RPMI8226 (cell line): Measurements from ENCODE around the gene INF2.
A peak's percentile ranks its signal among the peaks of the same experiment; 100 is the strongest.
"Not testable (repeated sequence)": the region's sequence is repeated elsewhere in the genome, so short reads cannot be mapped to it uniquely, and the experiment has no call there.

Experiments
- DNase-seq: peaks from one replicate; pipeline ENCODE4 v3.0.0-alpha.2; 2015

The INF2 gene

DNA sequence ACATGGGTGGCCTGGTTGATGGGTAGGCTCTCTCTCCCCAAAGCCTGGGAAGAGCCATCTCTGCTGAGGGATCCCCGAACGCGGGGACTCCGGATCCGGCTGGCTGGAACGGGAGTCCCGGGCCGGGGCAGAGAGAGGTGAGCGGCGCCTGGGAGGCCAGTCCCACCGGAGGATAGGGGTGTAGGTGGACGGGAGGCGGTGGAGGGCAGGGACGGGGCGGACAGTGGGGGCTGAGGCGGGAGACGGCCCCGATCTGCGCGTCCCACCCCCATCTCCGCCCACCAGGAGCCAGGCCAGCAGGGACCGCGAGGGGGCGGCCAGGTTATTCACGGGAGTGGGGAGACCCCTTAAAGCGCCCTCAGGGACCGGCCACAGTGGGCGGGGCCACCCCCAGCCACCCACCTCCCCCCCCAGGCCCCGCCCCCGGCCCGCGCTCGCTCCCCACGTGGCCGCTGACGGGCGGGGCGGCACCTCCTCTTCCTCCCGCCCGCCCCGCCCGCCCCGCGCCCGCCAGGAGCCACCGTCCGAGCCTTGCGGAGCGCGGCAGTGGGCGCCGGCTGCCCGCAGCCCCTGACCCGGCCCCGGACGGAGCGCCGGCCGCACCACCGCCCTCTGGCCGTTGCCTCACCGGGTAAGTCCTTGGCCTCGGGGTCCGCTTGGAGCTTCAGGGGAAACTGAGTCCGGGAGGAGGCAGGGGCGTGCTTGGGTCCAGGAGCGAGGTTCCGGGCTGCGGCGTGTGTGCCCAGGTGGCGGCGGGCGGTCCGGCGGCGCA is at the start of gene INF2:
TSS of gene INF2 (plus strand) at position 510 of the 772 bp plus-strand sequence. CDS start 11,748 bp downstream, outside the sequence.
- peak; percentile 69 for DNase-seq

DNA sequence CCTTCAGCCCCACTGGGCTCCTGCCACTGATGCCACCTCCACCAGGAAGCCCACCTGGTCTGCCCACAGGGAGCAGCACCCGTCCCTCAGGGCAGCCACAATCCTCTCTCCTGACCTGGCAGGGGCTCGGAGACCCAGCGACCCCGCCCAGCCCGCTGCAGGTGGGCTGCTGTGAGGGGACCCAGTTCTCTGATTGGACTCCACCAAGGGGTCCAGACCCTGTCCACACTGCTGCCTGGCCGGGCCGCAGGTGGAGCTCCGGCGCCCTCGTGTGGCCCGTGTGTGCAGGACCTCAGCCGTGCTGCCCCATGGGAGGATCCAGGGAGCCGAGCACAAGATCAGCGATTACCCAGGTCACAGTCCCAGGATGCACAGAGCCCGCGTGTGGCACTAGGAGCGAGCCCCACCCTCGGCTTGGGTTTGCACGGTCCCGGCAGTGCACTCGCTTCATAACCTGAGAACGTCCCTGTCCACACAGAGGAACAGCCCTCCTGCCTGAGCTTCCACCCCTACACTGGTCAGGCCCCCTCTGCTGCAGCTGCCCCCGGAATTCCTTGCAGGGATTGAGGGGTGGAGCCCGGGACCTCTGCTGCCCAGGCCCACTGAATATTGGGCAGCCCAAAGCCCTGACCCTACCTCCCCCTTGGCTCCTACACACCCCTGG is 49.4 kb upstream of the INF2 start:
- peak; percentile 60 for DNase-seq

DNA sequence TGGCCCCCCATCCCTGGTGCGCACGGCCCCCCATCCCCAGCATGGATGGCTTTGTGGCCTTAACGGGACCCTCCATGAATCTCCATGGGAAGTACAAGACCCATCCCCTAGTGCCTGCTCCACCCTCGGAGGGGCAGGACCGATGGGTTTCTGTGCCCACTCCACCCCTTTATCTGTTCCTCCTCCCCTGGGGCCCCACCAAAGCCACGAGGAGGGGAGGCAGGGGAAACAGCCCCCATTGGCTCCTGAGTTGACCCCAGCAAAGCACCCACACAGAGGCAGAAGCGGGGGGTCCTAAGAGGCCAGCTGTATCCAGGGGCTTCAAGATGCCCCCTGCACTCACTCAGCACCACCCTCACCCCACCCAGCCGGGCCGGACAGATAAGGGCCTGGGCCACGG is 48.7 kb upstream of the INF2 start:
- no peak for DNase-seq

DNA sequence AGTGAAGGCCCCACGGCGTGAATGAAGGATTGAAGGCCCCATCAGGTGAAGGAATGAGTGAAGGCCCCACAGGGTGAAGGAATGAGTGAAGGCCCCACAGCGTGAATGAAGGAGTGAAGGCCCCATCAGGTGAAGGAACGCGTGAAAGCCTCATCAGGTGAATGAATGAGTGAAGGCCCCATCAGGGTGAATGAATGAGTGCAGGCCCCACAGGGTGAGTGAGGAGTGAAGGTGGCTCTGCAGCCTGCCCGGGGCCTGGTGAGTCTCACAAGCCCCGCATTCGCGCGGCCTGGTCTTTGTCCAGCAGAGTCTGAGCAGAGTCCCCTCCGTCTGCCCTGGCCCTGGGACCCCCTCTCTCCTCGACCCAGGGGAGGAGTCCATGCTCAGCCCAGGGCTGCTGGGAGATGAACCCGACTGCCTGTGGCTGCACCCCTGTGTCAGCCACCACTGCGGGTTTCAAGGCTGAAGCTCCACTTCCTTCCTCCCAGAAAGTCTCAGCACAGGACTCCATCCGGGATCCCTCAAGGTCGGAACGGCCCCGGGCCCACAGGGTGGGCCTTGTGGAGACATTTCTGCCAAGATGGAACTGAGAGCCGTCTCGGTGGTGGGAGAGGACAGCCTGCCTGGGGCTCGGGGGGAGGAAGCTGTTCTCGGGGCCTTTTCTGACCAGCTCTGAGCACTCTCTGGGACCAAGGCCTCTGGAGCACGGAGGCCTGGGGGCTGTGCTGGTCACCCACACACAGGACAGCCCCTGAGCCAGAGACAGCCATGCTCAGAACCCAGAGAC is 47.5 kb upstream of the INF2 start:
- no peak for DNase-seq

DNA sequence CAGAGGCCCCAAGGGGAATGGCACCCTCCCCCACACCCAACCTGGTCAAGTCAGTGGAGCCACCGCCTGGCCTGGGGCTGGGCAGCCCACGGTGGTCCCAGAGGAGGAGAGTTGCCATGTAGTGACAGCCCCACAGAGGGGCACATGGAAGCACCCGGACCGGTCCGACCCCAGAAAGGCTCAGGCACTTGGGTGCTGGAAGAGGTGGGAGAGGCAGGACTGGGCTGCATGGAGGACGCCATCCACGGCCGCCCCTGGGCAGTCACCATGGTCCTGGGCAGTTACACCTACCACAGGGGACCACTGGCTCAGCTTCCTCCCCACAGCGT is 46.9 kb upstream of the INF2 start:
- DNase-seq: no peak

DNA sequence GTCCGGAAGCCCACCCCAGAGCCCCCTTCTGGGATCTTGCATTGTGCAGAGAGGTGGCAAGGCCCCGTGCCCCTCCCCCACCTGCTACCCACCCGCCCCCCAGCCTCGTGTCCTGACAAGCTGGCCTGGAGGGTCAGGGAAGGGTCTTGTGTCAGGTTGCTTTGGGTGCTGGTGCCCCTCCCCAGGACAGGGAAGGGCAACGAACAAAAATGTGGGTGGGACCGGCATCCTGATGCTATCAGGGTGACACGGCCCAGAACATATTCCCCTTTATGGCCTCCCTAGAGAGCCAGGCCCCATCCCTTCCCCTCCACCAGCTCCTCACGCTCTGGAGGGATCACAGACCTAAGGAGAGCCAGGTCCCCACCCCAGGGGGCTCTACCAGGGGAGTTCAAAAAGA is 46.1 kb upstream of the INF2 start:
- no peak for DNase-seq

DNA sequence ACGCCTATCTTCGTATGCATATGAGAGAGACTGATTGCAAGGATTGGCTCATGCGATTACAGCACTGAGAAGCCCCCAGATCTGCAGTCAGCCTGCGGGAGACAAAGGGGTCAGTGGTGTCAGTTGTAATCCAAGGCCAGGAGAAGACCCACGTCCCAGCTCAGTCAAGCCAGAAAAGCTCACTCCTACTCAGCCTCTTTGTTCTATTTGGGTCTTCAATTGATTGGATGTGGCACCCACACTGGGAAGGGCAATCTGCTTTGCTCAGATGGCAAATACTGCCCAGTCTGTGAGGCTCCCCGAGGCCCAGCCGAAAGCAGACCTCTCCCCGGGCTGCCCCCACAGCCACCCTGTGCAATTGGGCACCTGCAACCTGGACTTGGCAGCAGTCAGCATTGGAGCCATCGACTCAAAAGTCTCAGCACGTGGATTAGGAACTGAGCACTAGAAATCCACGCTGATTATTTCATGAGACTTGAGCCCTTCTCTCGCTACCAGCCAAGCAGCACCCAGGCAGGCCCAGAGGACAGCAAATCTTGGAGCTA is 45.3 kb upstream of the INF2 start:
- DNase-seq: no peak

DNA sequence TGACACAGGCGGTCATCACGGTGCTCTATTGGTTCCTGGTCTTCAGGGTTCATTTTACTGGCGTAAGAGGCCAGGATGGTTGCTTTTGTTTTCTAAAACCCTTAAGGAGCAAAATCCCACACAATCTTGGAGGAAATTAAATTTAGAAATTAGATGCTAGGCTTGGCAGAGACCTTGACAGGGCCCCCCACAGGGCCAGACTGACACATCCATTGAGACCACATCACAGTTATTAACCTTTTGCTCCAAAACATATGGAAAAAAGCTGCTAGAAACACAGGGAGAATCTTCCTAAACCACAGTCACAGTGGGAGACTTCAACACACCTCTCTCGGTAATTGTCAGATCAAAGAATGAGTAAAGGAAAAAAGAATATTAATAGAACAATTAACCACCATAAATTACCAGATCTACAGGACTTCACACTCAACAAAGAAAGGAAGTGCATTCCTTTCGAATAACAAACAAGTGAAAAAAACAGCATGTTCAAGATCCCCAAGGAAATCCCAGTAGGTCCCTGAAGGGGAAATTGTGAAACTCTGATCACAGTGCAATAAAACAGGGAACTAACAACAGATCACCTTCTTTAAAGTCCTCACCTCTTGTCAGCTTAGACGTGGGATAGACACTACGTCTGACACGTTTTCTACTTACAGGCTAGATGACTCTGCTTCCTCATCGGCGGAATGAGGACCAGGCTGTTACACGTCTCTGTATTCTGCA is 44.6 kb upstream of the INF2 start:
- no peak for DNase-seq

DNA sequence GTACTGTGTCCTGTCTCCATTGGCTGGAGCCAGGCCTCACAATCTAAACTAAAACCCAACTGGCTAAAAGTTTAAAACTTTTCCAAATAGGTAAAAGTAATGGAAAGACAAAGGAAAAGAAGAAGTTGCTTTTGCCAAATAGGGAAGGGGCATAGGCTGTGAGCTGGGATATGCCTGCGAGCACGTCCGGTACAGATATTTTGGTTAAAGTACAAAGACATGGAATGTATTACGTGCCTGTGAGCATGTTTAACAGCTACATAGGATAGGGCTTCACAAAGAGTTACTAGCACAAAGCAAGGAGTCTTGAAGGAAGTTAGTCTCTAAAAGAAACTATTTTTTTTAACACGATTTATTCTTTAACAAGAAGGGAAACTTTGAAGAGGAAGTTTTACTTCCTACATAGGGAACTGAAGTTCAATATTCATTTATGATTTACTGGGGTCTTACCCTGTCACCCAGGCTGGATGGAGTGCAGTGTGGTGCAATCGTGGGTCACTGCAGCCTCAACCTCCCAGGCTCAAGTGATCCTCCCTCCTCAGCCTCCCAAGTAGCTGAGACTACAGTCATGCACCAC is 41.9 kb upstream of the INF2 start:
- DNase-seq: no peak

DNA sequence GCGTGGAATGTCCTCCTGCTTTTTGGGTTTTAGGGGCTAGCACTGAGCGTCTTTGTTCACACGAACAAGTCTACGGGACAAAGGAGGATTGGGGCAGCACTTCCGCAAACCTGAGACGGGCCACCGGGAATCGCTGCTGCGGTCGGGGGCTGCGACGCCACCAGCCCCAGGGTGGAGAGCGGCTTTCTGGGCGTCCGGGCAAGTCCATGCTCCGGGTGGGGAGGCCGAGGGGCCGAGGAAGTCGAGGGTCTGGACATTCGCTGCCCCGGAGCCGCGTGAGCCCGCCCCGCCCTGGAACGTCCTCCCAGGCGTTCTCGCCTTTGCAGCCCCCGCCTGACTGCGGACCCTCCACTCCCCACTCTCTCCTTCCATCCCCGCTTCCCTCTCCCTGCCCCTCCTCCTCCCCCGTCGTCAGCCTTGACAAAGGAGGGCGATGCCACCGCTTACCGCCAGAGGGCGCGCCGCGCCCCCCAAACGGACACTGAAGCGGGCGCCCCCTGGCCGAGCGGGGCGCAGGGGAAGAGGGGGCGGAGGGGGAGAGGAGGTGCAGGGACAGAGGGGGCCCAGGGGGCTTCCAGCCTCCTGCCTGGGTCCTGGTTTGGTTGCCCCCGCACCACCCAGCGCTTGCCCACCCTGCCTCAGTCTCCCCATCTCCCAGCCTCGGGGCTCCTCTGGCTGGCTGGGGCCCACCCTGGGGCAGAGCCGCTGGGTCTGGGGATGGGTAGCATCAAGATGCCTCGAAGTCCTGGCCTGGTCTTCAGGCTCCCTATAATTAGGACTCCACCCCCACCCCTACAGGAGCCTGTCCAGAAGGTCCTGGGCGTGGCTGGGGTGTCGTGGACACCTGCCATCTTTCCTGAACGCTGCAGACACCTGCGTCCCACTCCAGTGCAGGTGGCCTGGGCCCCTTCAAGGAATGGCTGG is 39.1 kb upstream of the INF2 start:
- peak; percentile 56 for DNase-seq

DNA sequence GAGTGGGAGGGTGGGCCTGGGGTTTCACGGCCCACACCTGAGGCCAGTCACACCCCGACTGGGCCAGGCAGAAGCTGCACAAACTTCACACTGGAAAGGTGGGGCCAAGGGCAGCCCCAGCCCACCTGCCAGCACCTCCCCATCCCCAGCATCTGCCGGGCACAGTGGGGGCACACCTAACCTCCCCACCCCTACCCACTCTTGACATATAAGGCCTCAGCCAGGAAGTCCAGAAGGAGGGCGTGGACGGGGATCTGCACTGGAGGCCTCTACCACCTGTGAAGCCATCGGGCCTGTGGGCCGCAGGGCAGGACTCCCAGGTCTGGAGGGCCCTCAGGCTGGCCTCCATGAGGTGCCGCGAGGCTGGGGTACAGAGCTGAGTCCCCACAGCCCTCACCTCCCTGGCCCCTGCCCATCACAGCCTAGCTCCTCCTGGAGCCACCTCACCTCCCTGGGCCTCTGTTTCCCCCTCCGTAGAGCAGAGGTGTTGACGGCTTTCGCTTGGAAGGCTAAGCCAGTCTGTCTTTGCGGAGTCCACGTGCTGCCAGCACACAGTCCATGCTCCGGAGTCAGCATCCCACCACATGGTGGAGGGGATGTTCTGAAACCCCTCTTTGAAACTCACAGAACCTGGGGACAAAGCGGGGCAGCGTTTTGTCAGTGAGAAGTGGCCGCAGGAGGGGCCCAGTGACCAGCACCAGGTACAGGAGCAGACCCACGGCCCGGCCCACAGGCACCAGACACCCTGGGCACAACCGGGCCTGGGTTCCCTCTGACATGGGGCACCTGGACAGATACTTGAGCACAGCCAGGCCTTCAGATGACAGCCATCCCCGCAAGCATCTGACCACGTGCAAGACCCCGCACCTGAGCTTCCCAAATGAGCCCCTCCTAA is 38.2 kb upstream of the INF2 start:
- no peak for DNase-seq

DNA sequence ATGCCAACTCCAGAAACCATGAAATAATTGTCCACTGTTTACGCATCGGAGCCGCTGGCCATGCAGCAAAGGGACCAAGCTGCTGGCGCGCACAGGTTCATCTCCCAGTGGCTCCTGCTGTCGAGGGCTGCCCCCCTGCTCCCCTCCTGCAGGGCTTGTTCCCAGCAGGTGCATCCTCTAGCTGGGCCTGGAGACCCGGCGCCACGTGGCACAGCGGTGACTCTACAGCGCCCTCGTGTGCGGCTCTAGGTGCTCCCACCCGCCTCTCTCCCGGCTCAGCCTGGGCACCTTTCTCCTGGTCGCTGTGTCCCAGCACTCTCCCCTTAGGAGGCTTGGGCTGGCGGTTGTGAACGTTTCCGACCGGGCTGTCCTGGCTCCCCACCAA is 37.5 kb upstream of the INF2 start:
- peak; percentile 7 for DNase-seq

DNA sequence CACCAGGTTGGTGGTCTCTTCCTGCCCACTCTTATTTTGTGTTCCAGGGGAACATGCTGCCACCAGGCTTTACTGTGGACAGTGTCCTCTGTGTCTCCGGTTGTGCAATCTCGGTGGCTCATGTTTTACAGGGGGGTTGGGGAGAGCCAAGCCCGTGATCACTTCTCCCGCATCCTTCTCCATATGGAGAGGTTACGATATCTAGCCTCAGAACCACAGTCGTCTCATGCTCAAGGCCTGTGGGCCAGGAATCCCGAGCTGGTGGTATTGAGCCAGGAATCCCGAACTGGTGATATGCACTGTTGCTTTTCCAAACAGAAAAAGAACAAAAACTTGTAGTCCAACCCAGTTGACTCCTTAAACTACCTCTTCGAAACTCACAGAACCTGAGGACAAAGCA is 37.0 kb upstream of the INF2 start:
- DNase-seq: no peak

DNA sequence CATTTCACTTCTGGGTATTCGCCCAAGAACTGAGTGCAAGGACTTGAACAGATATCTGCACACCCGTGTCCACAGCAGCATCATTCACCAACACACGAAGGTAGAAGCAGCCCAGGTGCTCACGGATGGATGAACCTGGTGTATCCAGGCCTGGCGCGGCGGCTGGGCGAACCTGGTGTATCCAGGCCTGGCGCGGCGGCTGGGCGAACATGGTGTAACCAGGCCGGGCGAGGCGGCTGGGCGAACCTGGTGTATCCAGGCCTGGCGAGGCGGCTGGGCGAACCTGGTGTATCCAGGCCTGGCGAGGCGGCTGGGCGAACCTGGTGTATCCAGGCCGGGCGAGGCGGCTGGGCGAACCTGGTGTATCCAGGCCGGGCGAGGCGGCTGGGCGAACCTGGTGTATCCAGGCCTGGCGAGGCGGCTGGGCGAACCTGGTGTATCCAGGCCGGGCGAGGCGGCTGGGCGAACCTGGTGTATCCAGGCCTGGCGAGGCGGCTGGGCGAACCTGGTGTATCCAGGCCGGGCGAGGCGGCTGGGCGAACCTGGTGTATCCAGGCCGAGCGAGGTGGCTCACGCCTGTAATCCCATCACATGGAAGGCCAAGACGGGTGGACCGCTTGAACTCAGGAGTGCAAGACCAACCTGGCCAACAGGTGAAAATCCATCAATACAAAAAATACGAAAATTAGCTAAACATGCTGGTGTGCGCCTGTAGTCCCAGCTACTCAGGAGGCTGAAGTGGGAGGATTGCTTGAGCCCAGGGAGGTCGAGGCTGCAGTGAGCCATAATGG is 36.1 kb upstream of the INF2 start:
- DNase-seq: not testable (repeated sequence)

DNA sequence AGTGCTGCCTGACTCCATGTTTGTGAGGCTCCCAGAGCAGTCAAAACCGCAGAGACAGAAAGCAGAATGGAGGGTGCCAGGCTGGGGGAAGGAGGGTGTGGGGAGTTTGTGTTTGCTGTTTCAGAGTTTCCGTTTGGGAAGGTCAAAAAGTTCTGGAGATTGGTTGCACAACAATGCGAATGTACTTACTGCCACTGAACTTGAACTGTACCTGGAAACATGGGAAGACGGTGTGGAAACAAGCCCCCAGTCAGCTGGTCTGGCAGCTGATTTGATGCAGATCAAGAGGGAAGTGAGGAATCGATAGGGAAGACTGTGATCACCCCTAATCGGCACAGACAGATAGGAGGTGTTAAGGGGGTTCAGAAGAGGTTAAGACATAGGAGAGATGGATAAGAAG is 35.3 kb upstream of the INF2 start:
- no peak for DNase-seq

DNA sequence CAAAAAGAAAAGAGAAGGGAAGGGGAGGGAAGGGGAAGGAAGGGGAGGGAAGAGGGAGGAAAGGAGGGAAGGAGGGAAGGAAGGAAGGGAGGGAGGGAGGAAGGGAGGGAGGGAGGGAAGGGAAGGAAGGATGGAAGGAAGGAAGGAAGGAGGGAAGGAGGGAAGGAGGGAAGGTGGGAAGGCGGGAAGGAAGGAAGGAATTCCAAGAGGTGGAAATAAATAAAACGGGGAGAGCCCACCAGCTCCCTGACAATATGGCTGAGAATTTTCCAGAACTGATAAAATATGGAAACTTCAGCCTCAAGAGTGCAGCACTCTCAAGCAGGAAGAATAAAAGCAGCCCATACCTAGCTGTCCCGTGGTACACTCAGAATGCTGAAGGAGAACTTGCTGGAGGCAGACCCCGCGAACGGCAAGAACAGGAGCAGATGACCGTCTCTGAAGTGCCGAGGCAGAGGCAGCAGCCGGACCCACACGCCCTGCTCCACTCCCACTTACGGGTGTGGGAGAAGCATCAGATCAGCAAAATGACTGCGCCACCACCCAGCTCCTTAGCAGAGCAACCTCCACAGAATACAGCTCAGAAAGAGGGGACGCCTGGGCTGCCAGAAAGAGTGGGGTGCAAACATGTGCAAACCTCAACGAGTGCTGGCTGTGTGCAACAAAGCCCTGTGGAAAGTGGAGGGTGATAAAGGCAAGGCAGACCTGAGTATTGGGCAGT is 34.1 kb upstream of the INF2 start:
- no peak for DNase-seq

DNA sequence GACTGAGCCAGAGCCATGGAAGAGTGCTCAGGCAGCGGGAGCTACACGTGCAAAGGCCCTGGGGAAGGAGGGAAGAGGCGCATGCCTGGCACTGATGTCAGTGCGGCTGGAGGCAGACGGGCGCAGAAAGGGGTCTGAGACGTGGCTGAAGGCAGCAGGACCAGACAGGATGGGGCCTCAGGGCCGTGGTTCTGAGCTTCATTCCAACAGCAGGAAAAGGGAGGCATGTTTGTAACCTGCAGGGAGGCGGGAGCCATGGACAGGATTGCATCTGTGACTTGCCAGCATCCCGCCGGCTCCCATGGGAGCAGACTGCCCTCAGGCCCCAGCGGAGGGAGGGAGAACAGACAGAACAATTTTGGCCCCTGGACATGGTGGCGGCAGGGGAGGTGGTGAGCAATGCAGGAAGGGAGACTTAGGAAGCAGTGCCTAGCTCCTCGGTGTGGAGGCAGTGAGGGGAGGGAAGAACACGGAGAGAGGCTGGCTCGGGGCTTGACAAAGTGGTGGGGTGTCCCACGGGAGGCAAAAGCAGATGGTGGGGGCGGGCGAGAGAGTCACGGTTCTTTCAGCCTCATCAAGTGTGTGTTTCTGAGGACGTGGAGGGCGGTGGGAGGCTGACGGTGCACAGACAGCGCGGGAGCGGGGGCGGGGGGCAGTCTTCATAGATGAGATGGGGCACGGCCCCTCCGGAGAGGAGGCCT is 33.3 kb upstream of the INF2 start:
- no peak for DNase-seq

DNA sequence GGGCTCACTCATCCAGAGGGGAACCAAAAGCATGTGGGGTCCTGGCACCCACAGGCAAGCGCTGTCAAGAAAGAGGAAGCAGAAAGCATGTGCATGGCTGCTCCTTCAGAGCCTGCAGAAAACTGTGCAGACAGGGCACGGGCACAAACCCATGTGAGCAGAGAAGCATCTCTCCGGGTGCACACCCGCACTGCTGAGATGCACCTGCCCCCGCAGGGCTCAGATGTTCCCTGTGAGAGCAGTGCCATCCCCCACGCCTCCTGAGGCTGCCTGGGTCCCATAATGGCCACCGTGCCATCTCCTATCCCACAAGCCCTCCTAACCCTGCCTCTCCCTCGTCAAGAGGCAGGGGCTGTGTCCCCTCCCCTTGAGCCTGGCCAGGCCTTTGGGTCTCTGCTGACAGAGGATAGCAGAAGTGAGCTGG is 32.3 kb upstream of the INF2 start:
- peak; percentile 75 for DNase-seq
